D721Med (cell line): ENCODE results near the gene TSPAN5.
"Not testable (repeated sequence)": the region's sequence is repeated elsewhere in the genome, so short reads cannot be mapped to it uniquely, and the experiment has no call there.

ENCODE experiments used
- DNase-seq: peaks from one replicate; pipeline ENCODE4 v3.0.0; 2011; ENCODE audit warnings: low spot score; ENCODE audit not compliant: insufficient read length
- FAIRE-seq: peaks from 2 replicates; lab custom pipeline; 2011; peaks lifted over from hg19 to GRCh38; lab: Jason Lieb, UNC
- CTCF ChIP-seq: IDR thresholded peaks from 2 replicates; pipeline ENCODE4 v1.5.1; 2012; ENCODE audit warnings: mild to moderate bottlenecking, control low read depth; ENCODE audit not compliant: insufficient read depth; ENCODE audit errors: missing control alignments

Gene TSPAN5

GRCh38 chr4:98490251-98490650 is 168.2 kb downstream of the TSPAN5 start:
- FAIRE-seq, result no peak
- TF ChIP-seq CTCF, result no peak
- DNase-seq, result no peak

DNA sequence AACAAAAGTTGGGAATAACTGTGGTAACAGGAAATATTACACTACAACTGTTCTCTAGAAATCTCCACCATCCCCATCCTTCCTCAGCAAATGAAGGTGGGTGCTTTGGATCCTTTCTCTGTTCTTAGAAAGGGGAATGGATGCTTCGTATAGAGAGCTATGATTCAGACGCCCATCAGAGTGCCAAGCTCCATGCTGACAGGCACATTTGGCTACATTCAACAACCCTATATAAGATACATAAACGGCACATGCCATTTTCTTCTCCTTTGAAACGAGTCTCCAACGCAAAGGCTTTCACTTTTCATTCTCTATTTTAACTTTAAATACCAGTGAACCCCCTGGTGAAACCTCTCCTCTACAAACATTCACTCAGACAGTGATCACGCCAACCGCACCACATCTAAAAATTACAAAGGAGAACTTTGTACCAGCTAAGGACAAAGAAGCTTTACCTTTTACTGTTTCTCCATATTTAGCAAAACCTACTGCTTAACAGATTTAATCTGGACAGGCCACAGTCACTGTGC is 172.5 kb downstream of the TSPAN5 start:
- TF ChIP-seq CTCF, result no peak
- FAIRE-seq, result no peak

DNA sequence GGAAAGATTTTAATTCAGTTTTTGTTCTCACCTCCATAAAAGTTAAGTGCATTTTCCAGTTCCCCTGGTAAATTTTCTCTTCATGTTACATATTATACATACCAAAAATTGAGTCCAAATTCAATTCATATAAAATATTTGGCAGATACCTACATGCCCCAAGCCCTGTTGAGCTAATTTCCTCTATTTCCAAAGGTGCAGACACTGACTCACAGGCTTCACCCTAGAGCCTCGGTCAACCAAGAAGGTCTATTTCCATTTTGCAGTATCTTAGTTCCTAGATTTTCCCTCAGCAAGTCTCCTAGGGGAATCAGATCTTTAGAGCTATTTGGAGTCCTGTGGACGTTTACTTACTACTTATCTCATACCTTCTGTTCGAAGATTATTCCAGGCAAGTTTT is 174.4 kb downstream of the TSPAN5 start:
- TF ChIP-seq CTCF, result no peak
- no peak for FAIRE-seq
- no peak for DNase-seq

More for the DNA sequence above, 172.5 kb downstream of the TSPAN5 start:
- DNase-seq, result no peak

- no peak for TF ChIP-seq CTCF
- no peak for FAIRE-seq
- DNase-seq, result no peak
Observed at GRCh38 chr4:98482847-98483806, 175.3 kb downstream of the TSPAN5 start.

DNA sequence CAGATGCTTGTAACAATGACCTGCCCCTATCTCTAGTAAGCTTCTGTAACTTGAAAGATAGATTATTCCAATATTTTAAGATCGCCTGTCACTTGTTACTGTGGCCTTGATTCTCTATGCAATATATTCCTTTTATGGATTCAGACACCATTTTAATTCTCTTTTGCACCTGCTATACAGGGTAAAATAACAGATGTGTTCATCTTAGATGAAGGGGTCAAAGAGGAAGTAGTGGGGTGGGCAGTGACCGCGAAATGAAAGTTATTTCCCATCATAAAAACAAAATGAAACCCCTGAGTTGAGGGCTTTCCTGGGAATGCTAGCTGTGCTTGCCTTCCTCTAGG is 175.9 kb downstream of the TSPAN5 start:
- FAIRE-seq (no peak), DNase-seq (no peak)
- TF ChIP-seq CTCF, result no peak

DNA sequence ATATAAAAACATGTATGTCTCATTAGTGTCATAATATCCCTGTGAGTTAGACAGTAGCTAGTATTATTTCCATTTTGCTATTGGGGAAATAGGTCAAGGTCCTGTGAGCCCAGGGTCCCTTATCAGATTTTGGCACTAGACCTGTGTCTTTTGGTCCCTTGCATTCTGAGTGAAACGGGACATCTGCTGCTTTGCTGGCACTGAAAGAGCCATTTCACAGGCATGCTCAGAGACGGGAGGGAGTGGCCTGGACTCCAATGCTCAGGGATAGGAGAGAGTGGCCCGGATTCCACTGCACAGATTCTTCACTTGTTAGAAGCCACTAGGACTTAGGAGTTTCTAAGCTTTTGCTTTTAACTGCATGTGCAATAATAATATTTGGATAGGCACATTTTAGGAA is 177.2 kb downstream of the TSPAN5 start:
- DNase-seq, result no peak
- no peak for FAIRE-seq
- TF ChIP-seq CTCF, result no peak

DNA sequence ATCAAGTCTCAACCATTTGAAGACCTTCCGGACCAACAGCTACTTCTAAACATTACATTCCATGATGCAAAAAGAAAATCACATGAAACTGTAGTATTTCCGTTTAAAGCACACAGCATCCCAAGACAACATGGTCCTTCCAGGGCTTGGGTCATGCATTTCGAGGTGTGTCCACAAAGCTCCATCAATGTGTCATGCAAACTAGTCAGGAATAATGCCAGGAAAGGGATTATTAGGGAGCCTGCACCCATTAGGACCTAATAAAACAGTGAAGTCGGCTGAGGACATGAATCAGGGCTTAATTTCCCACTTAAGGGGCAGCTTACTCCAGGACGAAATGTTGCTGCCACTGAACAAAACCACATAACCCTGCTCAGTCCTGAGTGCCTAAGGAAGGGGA is 177.9 kb downstream of the TSPAN5 start:
- DNase-seq, result no peak
- no peak for FAIRE-seq

DNA sequence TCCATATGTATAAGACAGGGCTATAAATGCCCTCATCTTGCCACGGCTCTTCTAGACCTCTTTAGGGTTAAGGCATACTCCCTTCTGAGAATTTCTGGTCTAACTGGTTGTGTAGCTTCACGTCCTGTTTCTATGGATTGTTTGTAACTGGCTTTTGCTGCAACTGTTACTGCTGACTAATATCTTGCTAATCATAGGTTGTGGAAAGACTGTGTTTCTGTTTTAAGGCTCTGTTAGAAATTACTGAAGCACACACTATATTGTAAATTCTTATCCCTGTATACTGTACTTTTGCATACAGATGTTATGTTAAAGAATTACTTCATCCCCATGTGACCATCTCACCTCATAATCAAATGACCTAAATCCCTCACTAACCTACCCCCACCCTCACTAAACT is 178.8 kb downstream of the TSPAN5 start:
- not testable (repeated sequence) for FAIRE-seq, DNase-seq

More for the DNA sequence above, 177.9 kb downstream of the TSPAN5 start:
- TF ChIP-seq CTCF, result no peak
